Measurements from ENCODE around the gene CHPF.

Gene CHPF

DNA sequence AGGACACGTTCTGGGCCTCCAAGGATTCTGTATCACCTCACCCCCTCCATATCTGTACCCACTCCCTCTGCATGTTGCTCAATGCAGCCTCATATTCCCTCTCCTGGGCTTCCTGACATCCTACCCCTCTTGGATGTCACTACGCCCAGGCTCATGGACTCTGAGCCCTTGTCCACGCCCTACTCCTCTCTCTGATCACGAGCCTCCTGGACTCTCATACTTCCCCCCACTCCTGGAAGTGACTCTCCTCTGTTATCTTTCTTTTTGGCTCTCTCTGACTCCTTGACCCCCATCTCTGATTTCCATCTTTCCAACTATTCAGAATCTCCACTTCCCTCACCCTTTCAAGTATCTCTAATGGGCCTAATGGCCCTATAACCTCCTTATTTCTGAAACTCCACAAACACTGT lies 2.3 kb upstream of the CHPF start:
- Histone ChIP-seq H3K23ac (ENCODE audit: low read depth, low read length, poor library complexity) (no peak overlapping the region), H2BK15ac (ENCODE audit: low read length) (no peak overlapping the region)
- WGBS, 2 donors (ENCODE audit: extremely low coverage in 2 of 2, insufficient read length in 2 of 2, insufficient replicate concordance in 1 of 2): no CpG with 5 or more reads among the region's 4 CpGs

DNA sequence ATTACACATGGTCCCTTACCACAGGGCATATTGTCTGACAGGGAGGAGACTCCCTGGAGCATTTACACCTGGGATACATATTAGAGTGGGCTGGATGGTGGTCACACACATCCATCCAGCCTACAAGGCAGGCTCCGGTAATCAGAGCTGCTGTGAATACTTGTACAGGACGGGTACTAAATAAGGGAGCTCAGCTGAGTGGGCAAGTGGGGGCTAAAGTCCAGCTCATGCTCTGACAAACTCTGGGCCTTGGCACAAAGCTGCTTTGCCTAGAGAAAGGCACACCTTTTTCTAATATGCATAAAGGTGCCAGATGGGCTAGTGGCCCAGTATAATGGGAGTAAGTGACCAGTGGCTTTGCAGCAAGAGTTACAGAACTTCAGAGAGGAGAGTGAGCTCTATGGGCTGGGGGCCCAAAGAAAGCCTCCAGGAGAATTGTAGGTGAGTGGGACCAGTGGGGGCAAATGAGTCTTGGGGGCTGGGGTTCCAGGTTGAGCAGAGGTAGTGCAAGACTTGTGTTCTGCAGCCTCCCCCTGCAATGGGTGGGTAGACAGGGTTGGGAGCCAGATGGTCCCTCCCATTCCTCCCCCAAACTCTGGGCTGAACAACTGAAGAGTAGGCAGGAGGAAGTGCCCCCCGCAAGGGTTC lies 1.8 kb upstream of the CHPF start:
- H2BK120ac ChIP-seq (ENCODE audit: low read depth, low read length): no peak overlapping the region
- peaks cover 8 to 13% of the 10 kb centered on the region in 2 donors for H3K4me1 ChIP-seq (ENCODE audit: control insufficient read depth in 2 of 2, insufficient read depth in 1 of 2, low read depth in 1 of 2, low read length in 2 of 2)
- H2BK5ac ChIP-seq (ENCODE audit: low read length): no peak overlapping the region
- no CpG with 5 or more reads among the region's 3 CpGs for WGBS, 2 donors (ENCODE audit: extremely low coverage in 2 of 2, insufficient read length in 2 of 2, insufficient replicate concordance in 1 of 2)
- H3K4me3 ChIP-seq (ENCODE audit: low read length in 2 of 2): peak overlapping the region in 1 of 2 donors; percentile 92
- H3K14ac ChIP-seq (ENCODE audit: low read length): no peak overlapping the region
- no peak overlapping the region for H2AFZ ChIP-seq (ENCODE audit: low read length)
- no peak overlapping the region for H3K4me2 ChIP-seq (ENCODE audit: insufficient read depth, low read length, poor library complexity, severe bottlenecking)
- peaks cover 8 to 34% of the 10 kb centered on the region in 2 donors for H3K36me3 ChIP-seq (replicated peaks in 1 of 2; ENCODE audit: control insufficient read depth in 2 of 2, insufficient read depth in 2 of 2, low read length in 2 of 2)
- H3K9ac ChIP-seq (ENCODE audit: low read depth, low read length, poor library complexity): no peak overlapping the region
- H4K91ac ChIP-seq (ENCODE audit: low read depth, low read length, poor library complexity): no peak overlapping the region
- H3K27me3 ChIP-seq (ENCODE audit: control insufficient read depth in 3 of 3, insufficient read depth in 3 of 3, low read depth in 1 of 3, low read length in 3 of 3): peaks cover 0 to 16% (median 0%) of the 10 kb centered on the region in 3 experiments
- no peak overlapping the region for H2BK12ac ChIP-seq (ENCODE audit: low read length)
- H3K4ac ChIP-seq (ENCODE audit: low read length): no peak overlapping the region
- no peaks in the 10 kb centered on the region for H3K9me3 ChIP-seq (replicated peaks in 1 of 2; ENCODE audit: control insufficient read depth in 2 of 2, insufficient read depth in 1 of 2, low read depth in 1 of 2, low read length in 2 of 2)
- no peak for DNase-seq (ENCODE audit: low spot score)
- H3K18ac ChIP-seq (ENCODE audit: low read length): no peak overlapping the region
- H2BK15ac ChIP-seq (ENCODE audit: low read length): no peak overlapping the region
- no peak overlapping the region for H4K8ac ChIP-seq (ENCODE audit: low read depth, low read length)
- no peak overlapping the region for H3K23ac ChIP-seq (ENCODE audit: low read depth, low read length, poor library complexity)
- no peak overlapping the region for H2AK5ac ChIP-seq (ENCODE audit: low read depth, low read length)
- H3K27ac ChIP-seq (replicated peaks; ENCODE audit: low read length): no peak overlapping the region
- peaks cover 4% of the 10 kb centered on the region for H3K79me1 ChIP-seq (ENCODE audit: low read depth, low read length)

More for the DNA sequence above, 2.3 kb upstream of the CHPF start:
- no peak for DNase-seq (ENCODE audit: low spot score)
- no peak overlapping the region for H3K18ac ChIP-seq (ENCODE audit: low read length)
- H2BK5ac ChIP-seq (ENCODE audit: low read length): no peak overlapping the region
- no peak overlapping the region for H2AFZ ChIP-seq (ENCODE audit: low read length)
- H3K36me3 ChIP-seq (replicated peaks in 1 of 2; ENCODE audit: control insufficient read depth in 2 of 2, insufficient read depth in 2 of 2, low read length in 2 of 2): peaks cover 5 to 28% of the 10 kb centered on the region in 2 donors
- H3K4me3 ChIP-seq (ENCODE audit: low read length in 2 of 2): no peak overlapping the region
- no peak overlapping the region for H3K14ac ChIP-seq (ENCODE audit: low read length)
- no peak overlapping the region for H3K4me2 ChIP-seq (ENCODE audit: insufficient read depth, low read length, poor library complexity, severe bottlenecking)
- H3K79me1 ChIP-seq (ENCODE audit: low read depth, low read length): peaks cover 2% of the 10 kb centered on the region
- H3K9me3 ChIP-seq (replicated peaks in 1 of 2; ENCODE audit: control insufficient read depth in 2 of 2, insufficient read depth in 1 of 2, low read depth in 1 of 2, low read length in 2 of 2): no peaks in the 10 kb centered on the region
- H3K27ac ChIP-seq (replicated peaks; ENCODE audit: low read length): no peak overlapping the region
- no peak overlapping the region for H2BK12ac ChIP-seq (ENCODE audit: low read length)
- H3K27me3 ChIP-seq (ENCODE audit: control insufficient read depth in 3 of 3, insufficient read depth in 3 of 3, low read depth in 1 of 3, low read length in 3 of 3): peaks cover 0 to 19% (median 0%) of the 10 kb centered on the region in 3 experiments
- peaks cover 8 to 13% of the 10 kb centered on the region in 2 donors for H3K4me1 ChIP-seq (ENCODE audit: control insufficient read depth in 2 of 2, insufficient read depth in 1 of 2, low read depth in 1 of 2, low read length in 2 of 2)
- H4K91ac ChIP-seq (ENCODE audit: low read depth, low read length, poor library complexity): no peak overlapping the region
- H4K8ac ChIP-seq (ENCODE audit: low read depth, low read length): no peak overlapping the region
- H2BK120ac ChIP-seq (ENCODE audit: low read depth, low read length): no peak overlapping the region
- no peak overlapping the region for H3K9ac ChIP-seq (ENCODE audit: low read depth, low read length, poor library complexity)
- no peak overlapping the region for H2AK5ac ChIP-seq (ENCODE audit: low read depth, low read length)
- no peak overlapping the region for H3K4ac ChIP-seq (ENCODE audit: low read length)

DNA sequence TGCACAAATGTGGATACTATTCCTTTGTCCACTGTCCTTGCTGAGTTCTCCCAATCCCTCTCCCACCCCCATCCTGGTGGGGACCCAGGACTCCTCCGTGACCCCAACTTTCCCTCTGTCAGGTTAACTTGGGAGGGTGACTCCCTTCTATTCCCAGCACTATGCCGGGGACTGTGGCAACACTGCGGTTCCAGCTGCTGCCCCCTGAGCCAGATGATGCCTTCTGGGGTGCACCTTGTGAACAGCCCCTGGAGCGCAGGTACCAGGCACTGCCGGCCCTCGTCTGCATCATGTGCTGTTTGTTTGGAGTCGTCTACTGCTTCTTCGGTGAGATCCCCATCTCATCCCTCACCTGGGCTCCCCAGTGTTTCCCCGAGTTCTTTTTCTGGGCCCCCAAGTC lies 958 bp upstream of the CHPF start:
- Histone ChIP-seq H2AK5ac (ENCODE audit: low read depth, low read length) (no peak overlapping the region), H3K23ac (ENCODE audit: low read depth, low read length, poor library complexity) (peak overlapping the region; percentile 73), H2AFZ (ENCODE audit: low read length) (peak overlapping the region; percentile 95), H3K18ac (ENCODE audit: low read length) (no peak overlapping the region), H3K14ac (ENCODE audit: low read length) (no peak overlapping the region), H3K27me3 (ENCODE audit: control insufficient read depth in 3 of 3, insufficient read depth in 3 of 3, low read depth in 1 of 3, low read length in 3 of 3) (peaks cover 0 to 16% (median 0%) of the 10 kb centered on the region in 3 experiments), H2BK12ac (ENCODE audit: low read length) (no peak overlapping the region), H2BK15ac (ENCODE audit: low read length) (no peak overlapping the region), H4K91ac (ENCODE audit: low read depth, low read length, poor library complexity) (no peak overlapping the region), H3K9me3 (replicated peaks in 1 of 2; ENCODE audit: control insufficient read depth in 2 of 2, insufficient read depth in 1 of 2, low read depth in 1 of 2, low read length in 2 of 2) (no peaks in the 10 kb centered on the region), H3K4me1 (ENCODE audit: control insufficient read depth in 2 of 2, insufficient read depth in 1 of 2, low read depth in 1 of 2, low read length in 2 of 2) (peaks cover 8 to 13% of the 10 kb centered on the region in 2 donors), H4K8ac (ENCODE audit: low read depth, low read length) (no peak overlapping the region), H3K4me3 (ENCODE audit: low read length in 2 of 2) (peak overlapping the region; percentile 78 to 92), H3K4me2 (ENCODE audit: insufficient read depth, low read length, poor library complexity, severe bottlenecking) (peak overlapping the region; percentile 96), H3K9ac (ENCODE audit: low read depth, low read length, poor library complexity) (no peak overlapping the region), H2BK120ac (ENCODE audit: low read depth, low read length) (no peak overlapping the region), H3K79me1 (ENCODE audit: low read depth, low read length) (peaks cover 4% of the 10 kb centered on the region), H2BK5ac (ENCODE audit: low read length) (peak overlapping the region; percentile 39), H3K36me3 (replicated peaks in 1 of 2; ENCODE audit: control insufficient read depth in 2 of 2, insufficient read depth in 2 of 2, low read length in 2 of 2) (peaks cover 9 to 42% of the 10 kb centered on the region in 2 donors), H3K27ac (replicated peaks; ENCODE audit: low read length) (no peak overlapping the region), H3K4ac (ENCODE audit: low read length) (no peak overlapping the region)
- WGBS, 2 donors (ENCODE audit: extremely low coverage in 2 of 2, insufficient read length in 2 of 2, insufficient replicate concordance in 1 of 2): no CpG with 5 or more reads among the region's 9 CpGs
- no peak for DNase-seq (ENCODE audit: low spot score)

DNA sequence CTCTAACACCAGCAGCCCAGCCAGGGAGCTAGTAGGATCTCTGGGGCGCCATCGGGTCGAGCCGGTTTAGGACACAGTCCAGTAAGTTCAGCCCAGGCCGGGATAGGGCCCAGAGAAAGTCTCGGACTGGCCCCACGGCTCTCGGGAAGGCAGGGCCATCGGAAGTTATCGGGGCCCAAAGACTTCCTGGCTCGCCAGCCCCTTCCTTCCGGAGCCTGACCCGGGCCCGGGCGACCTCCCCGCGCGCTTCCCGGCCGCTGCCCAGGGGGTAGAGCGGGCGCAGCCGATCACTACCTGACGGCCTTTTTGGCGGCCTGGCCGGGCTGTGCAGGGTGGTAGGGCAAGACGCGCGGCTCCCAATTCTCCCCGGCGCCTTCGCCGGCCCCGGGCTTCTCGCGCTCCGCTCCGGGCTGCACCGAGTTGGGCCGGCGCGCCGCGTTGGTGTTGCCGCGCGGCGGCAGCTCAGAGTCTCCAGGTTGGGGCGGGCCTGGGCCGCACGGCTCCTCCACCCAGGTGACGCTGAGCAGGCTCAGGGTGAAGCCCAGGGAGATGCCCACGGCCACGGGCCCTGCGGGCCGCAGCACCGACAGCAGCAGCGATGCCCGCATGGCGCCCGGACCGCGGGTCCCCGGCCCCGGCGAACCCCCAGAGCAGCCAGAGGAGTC lies 546 bp downstream of the CHPF start:
- Histone ChIP-seq H4K8ac (ENCODE audit: low read depth, low read length) (no peak overlapping the region), H4K91ac (ENCODE audit: low read depth, low read length, poor library complexity) (no peak overlapping the region), H3K18ac (ENCODE audit: low read length) (peak overlapping the region; percentile 59), H3K4me2 (ENCODE audit: insufficient read depth, low read length, poor library complexity, severe bottlenecking) (peak overlapping the region; percentile 96), H3K9me3 (replicated peaks in 1 of 2; ENCODE audit: control insufficient read depth in 2 of 2, insufficient read depth in 1 of 2, low read depth in 1 of 2, low read length in 2 of 2) (no peaks in the 10 kb centered on the region), H3K36me3 (replicated peaks in 1 of 2; ENCODE audit: control insufficient read depth in 2 of 2, insufficient read depth in 2 of 2, low read length in 2 of 2) (peaks cover 13 to 41% of the 10 kb centered on the region in 2 donors), H3K14ac (ENCODE audit: low read length) (no peak overlapping the region), H3K23ac (ENCODE audit: low read depth, low read length, poor library complexity) (peak overlapping the region; percentile 91), H2BK120ac (ENCODE audit: low read depth, low read length) (no peak overlapping the region), H3K4me3 (ENCODE audit: low read length in 2 of 2) (peak overlapping the region; percentile 92 to 96), H2BK15ac (ENCODE audit: low read length) (peak overlapping the region; percentile 9), H2AFZ (ENCODE audit: low read length) (peak overlapping the region; percentile 94), H3K4ac (ENCODE audit: low read length) (no peak overlapping the region), H3K27ac (replicated peaks; ENCODE audit: low read length) (no peak overlapping the region), H3K27me3 (ENCODE audit: control insufficient read depth in 3 of 3, insufficient read depth in 3 of 3, low read depth in 1 of 3, low read length in 3 of 3) (peaks cover 0 to 16% (median 0%) of the 10 kb centered on the region in 3 experiments), H2BK5ac (ENCODE audit: low read length) (peak overlapping the region; percentile 53), H3K9ac (ENCODE audit: low read depth, low read length, poor library complexity) (peak overlapping the region; percentile 88), H2AK5ac (ENCODE audit: low read depth, low read length) (no peak overlapping the region), H3K4me1 (ENCODE audit: control insufficient read depth in 2 of 2, insufficient read depth in 1 of 2, low read depth in 1 of 2, low read length in 2 of 2) (peaks cover 17 to 19% of the 10 kb centered on the region in 2 donors), H3K79me1 (ENCODE audit: low read depth, low read length) (peaks cover 4% of the 10 kb centered on the region), H2BK12ac (ENCODE audit: low read length) (no peak overlapping the region)
- no peak for DNase-seq (ENCODE audit: low spot score)
- no CpG with 5 or more reads among the region's 66 CpGs for WGBS, 2 donors (ENCODE audit: extremely low coverage in 2 of 2, insufficient read length in 2 of 2, insufficient replicate concordance in 1 of 2)
